Activated T-cell treated with anti-CD3 and anti-CD28 coated beads, Interleukin-2, amount 50 U/mL, for 24 hours (primary cell): ENCODE data around the gene ZNF408.

Source experiments
- DNase-seq: peaks from one replicate; pipeline ENCODE4 v3.0.0-alpha.2; 2020
- H3K27ac Mint-ChIP-seq: 2 replicates; pipeline ENCODE4 v1.8.0; 2020; ENCODE audit warnings: mild to moderate bottlenecking, mixed read lengths
- H3K27me3 Mint-ChIP-seq: 2 replicates; pipeline ENCODE4 v1.8.0; 2020; ENCODE audit warnings: mixed read lengths
- H3K36me3 Mint-ChIP-seq: 2 replicates; pipeline ENCODE4 v1.8.0; 2020; ENCODE audit warnings: low read depth, mixed read lengths
- H3K4me1 Mint-ChIP-seq: 2 replicates; pipeline ENCODE4 v1.8.0; 2020; ENCODE audit warnings: low read depth, mixed read lengths
- H3K4me3 Mint-ChIP-seq: 2 replicates; pipeline ENCODE4 v1.8.0; 2020; ENCODE audit warnings: mild to moderate bottlenecking, moderate library complexity, mixed read lengths
- H3K9me3 Mint-ChIP-seq: 2 replicates; pipeline ENCODE4 v1.8.0; 2020; ENCODE audit warnings: mixed read lengths

The ZNF408 gene

DNA sequence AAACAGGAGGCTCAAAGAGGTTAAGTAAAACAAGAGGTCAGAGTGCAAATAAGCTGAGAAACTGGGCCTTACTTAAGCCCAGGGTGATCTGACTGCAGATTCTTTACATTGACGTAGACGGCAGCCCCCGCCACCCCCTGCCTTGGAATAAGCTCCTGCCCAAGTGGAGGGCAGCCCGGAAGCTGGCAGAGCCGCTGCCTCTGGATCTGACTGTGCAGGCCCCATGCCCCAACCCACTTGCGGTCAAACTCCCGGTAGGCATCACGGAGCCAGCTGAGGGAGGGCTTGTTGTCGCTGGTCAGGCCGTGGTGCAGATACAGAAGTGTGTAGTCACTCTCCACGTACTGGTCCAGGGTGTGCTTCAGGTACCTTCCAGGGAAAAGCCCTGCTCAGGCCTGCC is 19.0 kb upstream of the ZNF408 start:
- peak overlapping the region; percentile 37 for H3K27ac Mint-ChIP-seq
- H3K4me1 Mint-ChIP-seq: peaks cover 10% of the 10 kb centered on the region
- H3K36me3 Mint-ChIP-seq: peaks cover 85% of the 10 kb centered on the region

DNA sequence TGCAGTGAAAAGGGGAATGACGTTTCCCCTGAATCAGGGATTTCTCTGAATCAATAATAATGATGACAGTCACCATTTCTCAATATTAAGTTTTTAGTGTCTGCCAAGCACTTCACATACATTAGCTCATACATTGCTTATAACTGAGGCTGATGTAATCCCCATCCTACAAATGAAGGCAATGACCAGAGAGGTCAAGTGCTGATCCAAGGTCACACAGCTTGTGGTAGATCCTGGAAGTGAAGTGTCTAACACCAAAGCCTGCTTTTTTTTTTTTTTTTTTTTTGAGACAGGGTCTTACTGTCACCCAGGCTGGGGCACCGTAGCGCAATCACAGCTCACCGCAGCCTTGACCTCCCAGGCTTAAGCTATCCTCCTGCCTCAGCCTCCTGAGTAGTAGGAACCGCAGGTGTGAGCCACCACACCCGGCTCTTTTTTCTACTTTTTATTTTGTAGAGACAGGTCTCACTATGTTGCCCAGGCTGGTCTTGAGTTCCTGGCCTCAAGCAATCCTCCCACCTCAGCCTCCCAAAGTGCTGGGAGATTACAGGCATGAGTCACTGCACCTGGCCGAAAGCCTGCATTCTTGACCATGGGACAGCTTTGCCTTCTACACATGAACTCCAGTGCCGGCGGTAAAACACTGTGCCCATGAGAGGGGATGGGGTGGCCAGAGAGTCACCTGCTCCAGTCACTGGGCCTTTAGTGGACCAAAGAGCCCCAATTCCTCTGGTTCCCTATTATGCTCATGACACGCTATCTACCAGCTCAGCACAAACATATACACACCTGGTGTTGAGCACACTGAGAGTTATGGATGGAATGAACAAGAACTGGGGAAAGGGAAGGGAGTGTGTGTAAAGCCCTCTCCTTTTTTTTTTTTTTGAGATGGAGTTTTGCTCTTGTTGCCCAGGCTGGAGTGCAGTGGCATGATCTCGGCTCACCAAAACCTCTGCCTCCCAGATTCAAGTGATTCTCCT is 17.8 kb upstream of the ZNF408 start:
- no peak overlapping the region for H3K4me3 Mint-ChIP-seq
- DNase-seq: no peak
- H3K27me3 Mint-ChIP-seq: no peaks in the 10 kb centered on the region
- no peaks in the 10 kb centered on the region for H3K9me3 Mint-ChIP-seq
- peak overlapping the region; percentile 30 for H3K27ac Mint-ChIP-seq
- H3K36me3 Mint-ChIP-seq: peaks cover 87% of the 10 kb centered on the region
- peaks cover 2% of the 10 kb centered on the region for H3K4me1 Mint-ChIP-seq

More for the DNA sequence above, 19.0 kb upstream of the ZNF408 start:
- Mint-ChIP-seq H3K4me3 (no peak overlapping the region), H3K9me3 (no peaks in the 10 kb centered on the region), H3K27me3 (no peaks in the 10 kb centered on the region)
- no peak for DNase-seq

DNA sequence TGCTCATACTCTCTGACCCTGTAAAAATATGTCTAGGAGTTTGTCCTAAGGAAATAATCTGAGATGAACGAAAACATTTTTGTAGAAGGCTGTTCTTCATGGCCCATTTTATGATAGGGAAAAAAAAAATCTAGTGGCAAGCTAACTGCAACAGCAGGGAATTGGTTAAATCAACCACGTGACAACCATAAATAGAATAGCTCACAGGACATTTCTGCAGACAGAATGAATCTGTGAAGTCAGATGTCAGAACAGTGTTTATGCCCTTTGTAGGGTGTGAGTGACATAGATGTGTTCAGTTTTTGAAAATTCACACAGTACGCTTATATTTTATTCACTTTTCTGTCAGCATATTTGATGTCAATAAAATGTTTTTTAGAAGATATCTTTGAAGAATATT is 16.5 kb upstream of the ZNF408 start:
- Mint-ChIP-seq H3K9me3 (no peaks in the 10 kb centered on the region), H3K4me1 (no peaks in the 10 kb centered on the region), H3K27me3 (no peaks in the 10 kb centered on the region), H3K36me3 (peaks cover 83% of the 10 kb centered on the region), H3K4me3 (no peak overlapping the region), H3K27ac (no peak overlapping the region)
- DNase-seq: no peak

DNA sequence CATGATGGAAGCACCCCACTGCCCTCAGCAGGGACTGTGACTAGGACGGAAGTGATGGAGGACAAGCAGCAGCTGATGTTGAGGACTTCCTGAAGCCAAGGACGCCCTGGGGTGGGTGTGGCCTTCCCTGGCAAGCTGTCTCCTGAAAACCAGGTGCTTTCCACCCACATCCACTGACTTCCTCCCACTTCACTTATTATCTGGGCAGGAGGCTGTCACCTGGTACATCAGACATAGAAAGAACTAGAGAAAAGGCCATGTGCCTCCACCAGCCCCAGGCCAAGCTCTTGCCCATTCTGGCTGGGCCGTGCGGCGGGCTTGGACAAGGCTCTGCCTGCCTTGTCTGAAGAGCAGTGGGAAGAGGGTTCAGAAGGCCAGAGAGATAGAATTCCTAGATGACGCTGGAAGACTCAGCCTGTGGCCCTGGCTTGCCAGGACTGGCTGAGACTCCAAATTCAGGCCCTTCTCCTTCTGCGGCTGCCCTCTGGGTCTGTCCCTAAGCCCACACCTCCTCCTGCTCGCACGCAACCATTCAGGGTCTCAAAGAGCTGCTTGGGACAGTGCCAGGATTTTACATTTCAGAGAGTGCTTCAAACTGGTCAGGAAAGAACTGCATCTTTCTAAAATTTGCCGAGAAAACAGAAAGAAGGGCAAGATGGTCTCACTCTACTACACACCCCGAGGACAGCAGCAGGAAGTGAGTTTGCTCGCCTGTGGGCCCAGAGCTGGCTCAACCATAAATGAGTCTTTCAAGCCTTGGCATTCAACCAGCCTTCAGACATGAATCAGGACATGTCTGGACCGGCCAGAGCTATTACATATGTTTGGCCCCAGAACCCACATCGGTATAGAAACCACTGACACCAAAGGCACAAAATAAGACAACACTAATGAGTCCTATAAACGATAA is 13.7 kb upstream of the ZNF408 start:
- Mint-ChIP-seq H3K27me3 (no peaks in the 10 kb centered on the region), H3K4me1 (no peaks in the 10 kb centered on the region), H3K27ac (peak overlapping the region; percentile 4), H3K36me3 (peaks cover 76% of the 10 kb centered on the region), H3K4me3 (no peak overlapping the region), H3K9me3 (no peaks in the 10 kb centered on the region)
- no peak for DNase-seq

DNA sequence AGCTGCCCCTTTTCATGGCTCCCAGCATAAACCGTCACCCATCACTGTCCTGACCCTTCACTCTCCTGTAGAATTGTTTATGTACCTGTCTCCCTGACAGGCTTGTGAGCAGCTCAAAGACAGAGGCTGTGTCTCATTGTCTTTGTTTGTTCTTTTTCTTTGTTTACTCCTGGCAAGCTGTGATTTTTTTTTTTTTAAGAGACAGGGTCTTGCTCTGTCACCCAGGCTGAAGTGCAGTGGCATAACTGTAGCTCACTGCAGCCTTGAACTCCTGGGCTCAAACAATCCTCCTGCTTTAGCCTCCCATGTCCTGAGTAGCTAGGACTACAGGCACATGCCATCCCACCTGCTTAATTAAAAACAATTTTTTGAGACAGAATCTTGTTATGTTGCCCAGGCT is 10.1 kb upstream of the ZNF408 start:
- H3K4me3 Mint-ChIP-seq: no peak overlapping the region
- H3K4me1 Mint-ChIP-seq: peaks cover 2% of the 10 kb centered on the region
- no peaks in the 10 kb centered on the region for H3K27me3 Mint-ChIP-seq
- H3K9me3 Mint-ChIP-seq: no peaks in the 10 kb centered on the region
- H3K36me3 Mint-ChIP-seq: peaks cover 85% of the 10 kb centered on the region
- no peak for DNase-seq
- peak overlapping the region; percentile 11 for H3K27ac Mint-ChIP-seq

DNA sequence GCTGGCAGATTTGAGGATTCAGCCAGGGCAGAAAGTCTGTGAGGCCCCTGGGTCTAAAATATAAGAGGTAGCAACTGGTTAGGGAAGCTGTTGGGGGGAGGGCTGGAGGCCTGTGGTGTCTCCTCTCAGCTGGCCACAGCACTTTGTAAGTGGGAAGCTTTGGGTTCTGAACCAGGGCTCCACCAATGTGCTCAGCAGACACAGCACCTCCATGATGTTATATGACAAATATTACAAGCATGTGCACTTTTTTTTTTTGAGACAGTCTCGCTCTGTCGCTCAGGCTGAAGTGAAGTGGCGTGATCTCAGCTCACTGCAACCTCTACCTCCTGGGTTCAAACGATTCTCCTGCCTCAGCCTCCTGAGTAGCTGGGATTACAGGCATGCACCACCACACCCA is 8.4 kb upstream of the ZNF408 start:
- DNase-seq: no peak
- H3K9me3 Mint-ChIP-seq: no peaks in the 10 kb centered on the region
- H3K4me1 Mint-ChIP-seq: peaks cover 12% of the 10 kb centered on the region
- no peak overlapping the region for H3K27ac Mint-ChIP-seq
- H3K4me3 Mint-ChIP-seq: no peak overlapping the region
- H3K36me3 Mint-ChIP-seq: peaks cover 82% of the 10 kb centered on the region
- no peaks in the 10 kb centered on the region for H3K27me3 Mint-ChIP-seq

DNA sequence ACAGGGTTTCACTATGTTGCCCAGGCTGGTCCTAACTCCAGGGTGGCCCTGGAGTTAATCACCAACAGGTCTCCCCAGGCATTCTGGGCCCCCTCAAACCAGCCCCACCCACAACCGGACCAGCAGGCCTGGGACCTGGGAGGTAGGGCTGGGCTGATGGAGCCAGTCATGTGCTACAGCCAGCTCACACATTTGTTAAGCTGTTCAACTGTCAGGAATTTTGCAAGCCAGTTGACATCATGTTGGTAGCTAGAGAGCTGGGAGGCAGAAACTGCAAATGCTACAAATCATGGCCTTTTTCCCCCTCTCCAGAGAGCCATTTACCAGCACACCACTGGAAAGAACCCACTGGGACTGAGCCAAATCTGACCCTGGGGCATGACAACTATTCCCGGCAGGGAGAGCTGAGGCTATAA is 7.2 kb upstream of the ZNF408 start:
- no peaks in the 10 kb centered on the region for H3K27me3 Mint-ChIP-seq
- no peaks in the 10 kb centered on the region for H3K9me3 Mint-ChIP-seq
- DNase-seq: no peak
- H3K4me1 Mint-ChIP-seq: peaks cover 23% of the 10 kb centered on the region
- no peak overlapping the region for H3K4me3 Mint-ChIP-seq
- peaks cover 77% of the 10 kb centered on the region for H3K36me3 Mint-ChIP-seq
- H3K27ac Mint-ChIP-seq: peak overlapping the region; percentile 61

DNA sequence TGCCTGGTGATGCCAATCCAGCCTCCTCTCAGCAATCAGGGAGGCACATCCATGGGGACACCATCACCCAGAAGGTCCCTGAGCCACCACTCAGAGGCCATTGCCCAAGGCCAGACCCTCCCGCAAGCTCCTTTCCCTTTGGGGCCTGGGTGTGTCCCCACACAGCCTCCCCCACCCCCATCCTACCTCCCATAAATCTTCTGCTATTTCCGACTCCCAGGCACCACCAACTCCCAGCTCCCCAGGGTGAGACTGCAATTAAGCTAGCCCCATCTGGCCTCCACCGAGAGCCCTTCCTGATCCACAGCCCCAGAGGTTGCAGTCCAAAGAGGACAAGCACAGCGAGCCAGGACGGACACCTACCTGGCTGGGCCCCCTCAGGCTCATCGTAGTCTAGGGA is 6.8 kb upstream of the ZNF408 start:
- Mint-ChIP-seq H3K4me3 (no peak overlapping the region), H3K27ac (peak overlapping the region; percentile 61), H3K36me3 (peaks cover 79% of the 10 kb centered on the region), H3K4me1 (peaks cover 27% of the 10 kb centered on the region), H3K9me3 (no peaks in the 10 kb centered on the region), H3K27me3 (no peaks in the 10 kb centered on the region)
- no peak for DNase-seq

DNA sequence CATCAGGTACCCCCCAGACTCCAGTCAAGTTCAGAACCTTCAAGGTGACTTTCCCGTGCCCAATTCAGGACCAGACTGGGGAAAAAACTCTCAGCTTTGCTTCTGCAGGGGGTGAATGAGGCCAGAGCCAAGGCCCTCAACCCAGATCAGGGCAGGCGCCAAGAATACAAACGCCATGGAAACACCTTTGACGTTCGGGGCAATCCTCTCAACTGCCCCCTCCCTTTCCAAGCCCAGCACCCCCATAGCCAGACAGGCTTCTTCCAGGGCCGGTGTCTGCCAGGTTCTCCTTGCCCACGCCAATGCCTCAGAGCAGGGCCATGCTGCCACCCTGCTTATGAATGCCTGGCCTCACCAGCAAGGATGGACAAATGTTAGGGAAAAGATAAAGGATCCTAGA is 6.2 kb upstream of the ZNF408 start:
- H3K36me3 Mint-ChIP-seq: peaks cover 79% of the 10 kb centered on the region
- H3K27ac Mint-ChIP-seq: peak overlapping the region; percentile 61
- peaks cover 31% of the 10 kb centered on the region for H3K4me1 Mint-ChIP-seq
- DNase-seq: no peak
- no peaks in the 10 kb centered on the region for H3K9me3 Mint-ChIP-seq
- no peak overlapping the region for H3K4me3 Mint-ChIP-seq
- no peaks in the 10 kb centered on the region for H3K27me3 Mint-ChIP-seq

DNA sequence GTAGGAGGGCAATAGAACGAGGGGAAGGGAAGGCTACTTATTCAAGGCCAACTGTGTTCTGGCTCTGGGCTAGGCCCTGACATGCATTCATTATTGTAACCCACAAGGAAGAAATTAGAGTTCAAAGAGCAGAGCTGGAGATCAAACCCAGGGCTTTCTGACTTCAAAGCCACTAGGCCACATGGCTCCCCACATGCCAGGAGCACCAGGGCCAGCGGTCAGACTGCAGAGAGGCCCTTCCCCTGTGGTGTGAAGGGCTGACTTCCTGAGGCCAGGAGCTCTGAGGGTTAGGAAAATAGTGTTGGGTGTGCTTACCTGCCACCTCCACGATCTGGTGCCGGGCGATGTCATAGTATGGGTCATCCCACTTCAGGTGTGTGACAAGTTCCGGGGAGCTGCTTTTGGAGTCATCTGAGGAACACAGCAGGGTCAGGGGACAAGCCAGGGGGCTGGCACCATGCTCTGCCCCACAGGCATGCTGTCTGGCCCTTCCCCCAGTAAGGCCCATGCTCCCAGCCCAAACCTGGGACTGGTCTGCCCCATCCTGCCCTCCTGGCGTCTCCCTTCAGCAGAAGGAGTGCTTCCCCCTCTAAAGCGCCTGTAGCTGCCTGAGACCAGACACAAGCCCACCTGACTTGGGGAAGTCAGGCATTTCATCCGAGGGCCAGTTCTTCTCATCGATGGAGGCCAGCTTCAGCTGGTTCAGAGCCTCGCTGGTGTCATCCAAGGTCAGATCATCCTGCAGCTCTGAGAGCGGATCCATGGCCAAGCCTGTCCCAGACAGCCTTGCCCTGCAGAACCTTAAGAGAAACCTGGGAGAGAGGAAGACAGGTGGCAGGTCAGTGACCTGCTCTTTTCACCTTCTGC is 5.3 kb upstream of the ZNF408 start:
- Mint-ChIP-seq H3K4me3 (no peak overlapping the region), H3K36me3 (peaks cover 78% of the 10 kb centered on the region), H3K27ac (peak overlapping the region; percentile 9)

DNA sequence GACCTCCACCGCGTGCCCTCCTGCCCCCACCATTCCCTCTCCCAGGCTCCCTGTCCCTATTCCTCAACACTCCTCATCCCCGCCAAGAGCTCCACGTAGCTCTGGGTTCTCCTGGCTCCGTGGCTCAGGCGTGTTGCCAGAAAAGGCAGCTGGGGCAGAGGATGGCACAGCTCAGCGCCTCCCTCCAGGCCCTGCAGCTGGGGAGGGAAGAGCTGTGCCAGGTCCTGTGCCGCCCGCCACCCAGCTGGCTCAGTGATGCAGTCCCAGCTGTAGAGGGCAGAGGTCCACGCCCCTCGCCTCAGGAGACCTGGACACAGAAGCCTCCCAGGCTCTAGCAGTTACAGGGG is 4.6 kb upstream of the ZNF408 start:
- H3K4me1 Mint-ChIP-seq: peaks cover 37% of the 10 kb centered on the region
- H3K9me3 Mint-ChIP-seq: no peaks in the 10 kb centered on the region
- no peak for DNase-seq
- peaks cover 78% of the 10 kb centered on the region for H3K36me3 Mint-ChIP-seq
- peak overlapping the region; percentile 50 for H3K27ac Mint-ChIP-seq
- no peak overlapping the region for H3K4me3 Mint-ChIP-seq
- H3K27me3 Mint-ChIP-seq: no peaks in the 10 kb centered on the region

More for the DNA sequence above, 5.3 kb upstream of the ZNF408 start:
- H3K9me3 Mint-ChIP-seq: no peaks in the 10 kb centered on the region
- no peak for DNase-seq
- no peaks in the 10 kb centered on the region for H3K27me3 Mint-ChIP-seq
- H3K4me1 Mint-ChIP-seq: peaks cover 35% of the 10 kb centered on the region

DNA sequence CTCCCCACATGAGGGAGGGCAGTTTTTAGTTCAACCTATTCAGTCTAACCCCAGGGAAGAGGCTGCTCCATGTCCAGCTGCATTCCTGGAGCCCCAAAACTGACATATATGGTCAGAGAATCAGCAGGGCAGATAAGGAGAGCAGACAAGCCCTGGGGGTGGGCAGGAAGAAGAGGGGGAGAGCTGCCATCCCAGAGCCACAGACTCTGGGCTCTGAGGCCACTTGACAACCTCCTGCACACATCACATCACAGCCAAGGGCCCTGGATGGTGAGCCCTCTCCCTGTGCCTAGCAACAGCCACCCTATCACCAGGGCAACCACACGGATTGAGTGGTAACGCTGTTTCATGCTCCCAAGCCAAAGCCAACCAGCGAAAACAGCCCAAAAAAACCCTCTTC is 3.5 kb upstream of the ZNF408 start:
- H3K9me3 Mint-ChIP-seq: no peaks in the 10 kb centered on the region
- H3K4me1 Mint-ChIP-seq: peaks cover 44% of the 10 kb centered on the region
- no peak for DNase-seq
- H3K36me3 Mint-ChIP-seq: peaks cover 79% of the 10 kb centered on the region
- H3K27me3 Mint-ChIP-seq: no peaks in the 10 kb centered on the region
- H3K4me3 Mint-ChIP-seq: no peak overlapping the region
- peak overlapping the region; percentile 99 for H3K27ac Mint-ChIP-seq

DNA sequence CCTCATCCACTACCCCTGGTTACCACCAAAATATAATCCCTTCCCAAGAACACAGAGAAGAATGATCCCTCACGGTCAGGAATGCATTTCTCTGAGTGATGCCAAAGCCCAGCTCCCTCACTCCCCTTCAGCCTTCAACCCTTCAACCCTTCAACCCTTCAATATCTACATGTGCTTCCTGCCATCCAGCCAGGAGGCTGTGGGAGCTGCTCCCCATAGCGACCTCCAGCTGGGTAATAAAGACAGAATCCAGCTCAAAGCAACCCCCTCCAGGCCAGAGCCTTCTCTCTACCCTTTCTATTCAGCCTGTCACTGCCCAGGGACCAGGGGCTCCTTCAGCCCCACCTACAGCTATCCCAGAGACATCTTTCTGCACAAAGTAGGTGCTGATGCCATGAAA is 3.1 kb upstream of the ZNF408 start:
- Mint-ChIP-seq H3K27me3 (no peaks in the 10 kb centered on the region), H3K9me3 (no peaks in the 10 kb centered on the region), H3K36me3 (peaks cover 80% of the 10 kb centered on the region), H3K4me3 (no peak overlapping the region), H3K27ac (peak overlapping the region; percentile 99), H3K4me1 (peaks cover 48% of the 10 kb centered on the region)
- DNase-seq: no peak

DNA sequence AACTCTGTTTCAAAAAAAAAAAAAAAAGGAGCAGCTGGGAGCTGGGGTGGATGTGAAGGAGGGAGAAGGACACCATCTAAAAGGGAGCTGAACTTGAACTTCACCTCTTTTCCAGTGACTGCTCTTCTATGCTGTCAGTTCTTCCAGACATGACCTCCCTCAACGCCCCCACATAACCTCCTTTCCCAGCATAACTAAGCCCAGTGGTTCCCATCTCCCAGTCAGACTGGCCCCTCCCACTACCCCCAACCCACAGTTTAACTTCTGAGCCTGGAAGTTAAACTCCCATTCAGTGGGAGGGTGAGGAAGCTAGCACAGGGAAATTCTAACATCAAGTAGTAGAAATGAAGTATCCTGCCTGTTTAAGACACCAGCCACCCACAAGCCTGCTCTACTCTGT is 2.2 kb upstream of the ZNF408 start:
- H3K36me3 Mint-ChIP-seq: peaks cover 80% of the 10 kb centered on the region
- no peak for DNase-seq
- no peaks in the 10 kb centered on the region for H3K27me3 Mint-ChIP-seq
- peak overlapping the region; percentile 99 for H3K27ac Mint-ChIP-seq
- peaks cover 56% of the 10 kb centered on the region for H3K4me1 Mint-ChIP-seq
- peak overlapping the region; percentile 98 for H3K4me3 Mint-ChIP-seq
- no peaks in the 10 kb centered on the region for H3K9me3 Mint-ChIP-seq
